HepG2 (cell line): ENCODE data around the gene COQ4. TPM values are rescaled to one million over a fixed set of nuclear protein-coding genes. Genes with fewer than 3 reads are reported as not detected.
A peak's percentile ranks its signal among the peaks of the same experiment; 100 is the strongest.

Source experiments
- KMT2A ChIP-seq: sonication (generic); formaldehyde crosslinking; IDR thresholded peaks from 2 replicates; pipeline ENCODE4 v1.4.0; 2020; ENCODE audit warnings: missing genetic modification reagents
- NAIF1 ChIP-seq: sonication (generic); formaldehyde crosslinking; IDR thresholded peaks from 2 replicates; pipeline ENCODE4 v1.5.0; 2020; ENCODE audit warnings: mild to moderate bottlenecking, missing genetic modification reagents, borderline replicate concordance
- PHB2 ChIP-seq: fragments of 450-650 bp; IDR thresholded peaks from 2 replicates; pipeline ENCODE4 v1.6.1; 2018; ENCODE audit not compliant: partially characterized antibody
- RFXAP ChIP-seq: sonication (generic); formaldehyde crosslinking; IDR thresholded peaks from 2 replicates; pipeline ENCODE4 v1.4.0; 2020; ENCODE audit warnings: missing genetic modification reagents, borderline replicate concordance
- SIN3B ChIP-seq: fragments of 150-350 bp; IDR thresholded peaks from 2 replicates; pipeline ENCODE4 v1.6.1; 2014; ENCODE audit warnings: low read length
- SKIL ChIP-seq: sonication (generic); formaldehyde crosslinking; IDR thresholded peaks from 2 replicates; pipeline ENCODE4 v1.8.0; 2022; ENCODE audit warnings: missing genetic modification reagents, mild to moderate bottlenecking, moderate library complexity, borderline replicate concordance
- ZBTB39 ChIP-seq: sonication (generic); formaldehyde crosslinking; IDR thresholded peaks from 2 replicates; pipeline ENCODE4 v1.5.0; 2020; ENCODE audit warnings: missing genetic modification reagents
- ZNF331 ChIP-seq: sonication (generic); formaldehyde crosslinking; IDR thresholded peaks from 2 replicates; pipeline ENCODE4 v1.4.0; 2020; ENCODE audit warnings: missing genetic modification reagents
- ZNF441 ChIP-seq: sonication (generic); formaldehyde crosslinking; IDR thresholded peaks from 2 replicates; pipeline ENCODE4 v1.7.0; 2021; ENCODE audit warnings: missing genetic modification reagents, borderline replicate concordance
- ZNF570 ChIP-seq: sonication (generic); formaldehyde crosslinking; IDR thresholded peaks from 2 replicates; pipeline ENCODE4 v1.4.0; 2020; ENCODE audit warnings: mild to moderate bottlenecking, missing genetic modification reagents, borderline replicate concordance
- ZNF629 ChIP-seq: sonication (generic); formaldehyde crosslinking; conservative IDR thresholded peaks from 2 replicates; pipeline ENCODE4 v1.5.0; 2020; ENCODE audit warnings: missing genetic modification reagents
- polyA plus RNA-seq, 8 experiments: library from polyadenylated mRNA; depleted of rRNA in 3 of 8; stranded (reverse) in 7 of 8; unstranded in 1 of 8; fragments of >200 nt; fragmentation: Illumina TruSeq in 4 of 8; extraction: Trizol in 4 of 8; gene quantifications; 2 replicates each; pipeline versions ENCODE4 v1.2.1 to v1.2.3, GENCODE V29; 2011 to 2016; ENCODE audit warnings: low read depth in 4 of 8, missing spikeins in 1 of 8, mixed read lengths in 1 of 8; ENCODE audit not compliant: insufficient read depth in 1 of 8
- total RNA-seq, 5 experiments: library from RNA; depleted of rRNA; stranded (reverse); fragments of >200 nt; fragmentation: Illumina TruSeq; extraction: Trizol; gene quantifications; 2 replicates each; pipeline ENCODE4 v1.2.3, GENCODE V29; 2016; ENCODE audit warnings: low read depth in 1 of 5
- TF ChIP-seq, protein P1 (sequence below): fragments of 450-650 bp; IDR thresholded peaks from 2 replicates; pipeline ENCODE4 v1.6.1; 2016
- TF ChIP-seq, protein P2 (sequence below): sonication (generic); formaldehyde crosslinking; IDR thresholded peaks from 2 replicates; pipeline ENCODE4 v1.8.0; 2022; ENCODE audit warnings: mild to moderate bottlenecking, missing genetic modification reagents, moderate library complexity
- TF ChIP-seq, protein P3 (sequence below): sonication (generic); formaldehyde crosslinking; IDR thresholded peaks from 2 replicates; pipeline ENCODE4 v1.5.1; 2020; ENCODE audit warnings: missing genetic modification reagents, mild to moderate bottlenecking, borderline replicate concordance
- TF ChIP-seq, protein P4 (sequence below): sonication (generic); formaldehyde crosslinking; IDR thresholded peaks from 2 replicates; pipeline ENCODE4 v1.8.0; 2022; ENCODE audit warnings: missing genetic modification reagents, mild to moderate bottlenecking, borderline replicate concordance
- TF ChIP-seq, protein P5 (sequence below): sonication (generic); formaldehyde crosslinking; IDR thresholded peaks from 2 replicates; pipeline ENCODE4 v1.4.0; 2020; ENCODE audit warnings: mild to moderate bottlenecking, missing genetic modification reagents

Gene COQ4
- total and polyA plus RNA-seq, 2 of the 13 experiments (the other 11 are each of a cell fraction or from before 2014, with no cell fraction given), result 26.1 to 36.0 TPM

GRCh38 chr9:128296340-128297220, 26.1 kb upstream of the COQ4 start (continued):
- TF ChIP-seq, protein P1, sequence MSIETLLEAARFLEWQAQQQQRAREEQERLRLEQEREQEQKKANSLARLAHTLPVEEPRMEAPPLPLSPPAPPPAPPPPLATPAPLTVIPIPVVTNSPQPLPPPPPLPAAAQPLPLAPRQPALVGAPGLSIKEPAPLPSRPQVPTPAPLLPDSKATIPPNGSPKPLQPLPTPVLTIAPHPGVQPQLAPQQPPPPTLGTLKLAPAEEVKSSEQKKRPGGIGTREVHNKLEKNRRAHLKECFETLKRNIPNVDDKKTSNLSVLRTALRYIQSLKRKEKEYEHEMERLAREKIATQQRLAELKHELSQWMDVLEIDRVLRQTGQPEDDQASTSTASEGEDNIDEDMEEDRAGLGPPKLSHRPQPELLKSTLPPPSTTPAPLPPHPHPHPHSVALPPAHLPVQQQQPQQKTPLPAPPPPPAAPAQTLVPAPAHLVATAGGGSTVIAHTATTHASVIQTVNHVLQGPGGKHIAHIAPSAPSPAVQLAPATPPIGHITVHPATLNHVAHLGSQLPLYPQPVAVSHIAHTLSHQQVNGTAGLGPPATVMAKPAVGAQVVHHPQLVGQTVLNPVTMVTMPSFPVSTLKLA, result 0 out of 2 replicates have a peak, but pooled peaks have one; percentile 2
- 0 out of 2 replicates have a peak, but pooled peaks have one; percentile 36 for TF ChIP-seq RFXAP (CRISPR knock-in tag)
- TF ChIP-seq ZNF629 (CRISPR knock-in tag), result peak; percentile 69
- TF ChIP-seq SKIL, result no peak
- TF ChIP-seq, protein P2, sequence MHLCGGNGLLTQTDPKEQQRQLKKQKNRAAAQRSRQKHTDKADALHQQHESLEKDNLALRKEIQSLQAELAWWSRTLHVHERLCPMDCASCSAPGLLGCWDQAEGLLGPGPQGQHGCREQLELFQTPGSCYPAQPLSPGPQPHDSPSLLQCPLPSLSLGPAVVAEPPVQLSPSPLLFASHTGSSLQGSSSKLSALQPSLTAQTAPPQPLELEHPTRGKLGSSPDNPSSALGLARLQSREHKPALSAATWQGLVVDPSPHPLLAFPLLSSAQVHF (CRISPR knock-in tag), result no peak
- TF ChIP-seq ZBTB39 (CRISPR knock-in tag), result no peak
- peak; percentile 100 for TF ChIP-seq ZNF441 (CRISPR knock-in tag)
- TF ChIP-seq, protein P3, sequence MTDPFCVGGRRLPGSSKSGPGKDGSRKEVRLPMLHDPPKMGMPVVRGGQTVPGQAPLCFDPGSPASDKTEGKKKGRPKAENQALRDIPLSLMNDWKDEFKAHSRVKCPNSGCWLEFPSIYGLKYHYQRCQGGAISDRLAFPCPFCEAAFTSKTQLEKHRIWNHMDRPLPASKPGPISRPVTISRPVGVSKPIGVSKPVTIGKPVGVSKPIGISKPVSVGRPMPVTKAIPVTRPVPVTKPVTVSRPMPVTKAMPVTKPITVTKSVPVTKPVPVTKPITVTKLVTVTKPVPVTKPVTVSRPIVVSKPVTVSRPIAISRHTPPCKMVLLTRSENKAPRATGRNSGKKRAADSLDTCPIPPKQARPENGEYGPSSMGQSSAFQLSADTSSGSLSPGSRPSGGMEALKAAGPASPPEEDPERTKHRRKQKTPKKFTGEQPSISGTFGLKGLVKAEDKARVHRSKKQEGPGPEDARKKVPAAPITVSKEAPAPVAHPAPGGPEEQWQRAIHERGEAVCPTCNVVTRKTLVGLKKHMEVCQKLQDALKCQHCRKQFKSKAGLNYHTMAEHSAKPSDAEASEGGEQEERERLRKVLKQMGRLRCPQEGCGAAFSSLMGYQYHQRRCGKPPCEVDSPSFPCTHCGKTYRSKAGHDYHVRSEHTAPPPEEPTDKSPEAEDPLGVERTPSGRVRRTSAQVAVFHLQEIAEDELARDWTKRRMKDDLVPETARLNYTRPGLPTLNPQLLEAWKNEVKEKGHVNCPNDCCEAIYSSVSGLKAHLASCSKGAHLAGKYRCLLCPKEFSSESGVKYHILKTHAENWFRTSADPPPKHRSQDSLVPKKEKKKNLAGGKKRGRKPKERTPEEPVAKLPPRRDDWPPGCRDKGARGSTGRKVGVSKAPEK (CRISPR knock-in tag), result no peak
- TF ChIP-seq ZNF570 (CRISPR knock-in tag), result no peak
- TF ChIP-seq, protein P4, sequence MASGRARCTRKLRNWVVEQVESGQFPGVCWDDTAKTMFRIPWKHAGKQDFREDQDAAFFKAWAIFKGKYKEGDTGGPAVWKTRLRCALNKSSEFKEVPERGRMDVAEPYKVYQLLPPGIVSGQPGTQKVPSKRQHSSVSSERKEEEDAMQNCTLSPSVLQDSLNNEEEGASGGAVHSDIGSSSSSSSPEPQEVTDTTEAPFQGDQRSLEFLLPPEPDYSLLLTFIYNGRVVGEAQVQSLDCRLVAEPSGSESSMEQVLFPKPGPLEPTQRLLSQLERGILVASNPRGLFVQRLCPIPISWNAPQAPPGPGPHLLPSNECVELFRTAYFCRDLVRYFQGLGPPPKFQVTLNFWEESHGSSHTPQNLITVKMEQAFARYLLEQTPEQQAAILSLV, result 0 out of 2 replicates have a peak, but pooled peaks have one; percentile 26
- TF ChIP-seq PHB2, result no peak
- TF ChIP-seq SIN3B, result no peak
- TF ChIP-seq ZNF331 (CRISPR knock-in tag), result 0 out of 2 replicates have a peak, but pooled peaks have one; percentile 24
- TF ChIP-seq NAIF1 (CRISPR knock-in tag), result no peak
- no peak for TF ChIP-seq KMT2A (CRISPR knock-in tag)
- TF ChIP-seq, protein P5, sequence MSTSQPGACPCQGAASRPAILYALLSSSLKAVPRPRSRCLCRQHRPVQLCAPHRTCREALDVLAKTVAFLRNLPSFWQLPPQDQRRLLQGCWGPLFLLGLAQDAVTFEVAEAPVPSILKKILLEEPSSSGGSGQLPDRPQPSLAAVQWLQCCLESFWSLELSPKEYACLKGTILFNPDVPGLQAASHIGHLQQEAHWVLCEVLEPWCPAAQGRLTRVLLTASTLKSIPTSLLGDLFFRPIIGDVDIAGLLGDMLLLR, result no peak
